Skeletal muscle satellite cell (primary cell): ENCODE results near the gene COPE.
A peak's percentile ranks its signal among the peaks of the same experiment; 100 is the strongest.

Experiments used
- H3K27me3 ChIP-seq: 2 replicates; pipeline ENCODE4 v1.7.0; 2013; ENCODE audit warnings: low read length; ENCODE audit not compliant: control insufficient read depth, insufficient read depth
- H3K36me3 ChIP-seq: 2 replicates; pipeline ENCODE4 v1.7.0; 2013; ENCODE audit warnings: mild to moderate bottlenecking, control low read depth, low read length; ENCODE audit not compliant: insufficient read depth
- H3K4me1 ChIP-seq: 2 replicates; pipeline ENCODE4 v1.7.0; 2013; ENCODE audit warnings: low read length; ENCODE audit not compliant: control insufficient read depth, insufficient read depth
- H3K4me2 ChIP-seq: 2 replicates; pipeline ENCODE4 v1.7.0; 2013; ENCODE audit warnings: mild to moderate bottlenecking, low read length
- H3K4me3 ChIP-seq: 2 replicates; pipeline ENCODE4 v1.7.0; 2013; ENCODE audit warnings: low read length
- H3K9ac ChIP-seq: 2 replicates; pipeline ENCODE4 v1.7.0; 2013; ENCODE audit warnings: mild to moderate bottlenecking, low read depth, low read length, moderate library complexity
- H3K9me3 ChIP-seq: replicated peaks from 2 replicates; pipeline ENCODE4 v1.7.0; 2013; ENCODE audit warnings: mild to moderate bottlenecking, control low read depth, low read length

The COPE gene

GRCh38 chr19:18939922-18940768 is 21.0 kb upstream of the COPE start:
- Histone ChIP-seq H3K4me3 (peak overlapping the region; percentile 97), H3K27me3 (no peaks in the 10 kb centered on the region), H3K9me3 (no peaks in the 10 kb centered on the region), H3K9ac (peak overlapping the region; percentile 93), H3K4me2 (peak overlapping the region; percentile 94), H3K36me3 (peaks cover 18% of the 10 kb centered on the region), H3K4me1 (peaks cover 12% of the 10 kb centered on the region)

- peaks cover 12% of the 10 kb centered on the region for H3K4me1 ChIP-seq
- peak overlapping the region; percentile 97 for H3K4me3 ChIP-seq
- no peaks in the 10 kb centered on the region for H3K9me3 ChIP-seq
- peak overlapping the region; percentile 94 for H3K4me2 ChIP-seq
- no peaks in the 10 kb centered on the region for H3K27me3 ChIP-seq
- peaks cover 25% of the 10 kb centered on the region for H3K36me3 ChIP-seq
- H3K9ac ChIP-seq, result peak overlapping the region; percentile 93
Measured at GRCh38 chr19:18939163-18939562, 20.0 kb upstream of the COPE start.

GRCh38 chr19:18933297-18933696 is 14.1 kb upstream of the COPE start:
- peaks cover 58% of the 10 kb centered on the region for H3K36me3 ChIP-seq
- H3K4me1 ChIP-seq, result no peaks in the 10 kb centered on the region
- H3K27me3 ChIP-seq, result no peaks in the 10 kb centered on the region
- no peaks in the 10 kb centered on the region for H3K9me3 ChIP-seq
- no peak overlapping the region for H3K9ac ChIP-seq
- no peak overlapping the region for H3K4me3 ChIP-seq
- H3K4me2 ChIP-seq, result no peak overlapping the region

- no peaks in the 10 kb centered on the region for H3K4me1 ChIP-seq
- H3K4me3 ChIP-seq, result no peak overlapping the region
- H3K9ac ChIP-seq, result no peak overlapping the region
- peaks cover 60% of the 10 kb centered on the region for H3K36me3 ChIP-seq
- H3K9me3 ChIP-seq, result no peaks in the 10 kb centered on the region
- H3K4me2 ChIP-seq, result no peak overlapping the region
- H3K27me3 ChIP-seq, result no peaks in the 10 kb centered on the region
Measured at GRCh38 chr19:18932216-18932841, 13.1 kb upstream of the COPE start.

GRCh38 chr19:18931316-18932162 is 12.4 kb upstream of the COPE start:
- peaks cover 63% of the 10 kb centered on the region for H3K36me3 ChIP-seq
- no peak overlapping the region for H3K4me2 ChIP-seq
- no peaks in the 10 kb centered on the region for H3K9me3 ChIP-seq
- no peak overlapping the region for H3K9ac ChIP-seq
- H3K4me3 ChIP-seq, result no peak overlapping the region
- H3K4me1 ChIP-seq, result no peaks in the 10 kb centered on the region
- no peaks in the 10 kb centered on the region for H3K27me3 ChIP-seq

- H3K4me2 ChIP-seq, result no peak overlapping the region
- no peaks in the 10 kb centered on the region for H3K27me3 ChIP-seq
- H3K4me1 ChIP-seq, result no peaks in the 10 kb centered on the region
- no peak overlapping the region for H3K9ac ChIP-seq
- no peak overlapping the region for H3K4me3 ChIP-seq
- H3K9me3 ChIP-seq, result no peaks in the 10 kb centered on the region
- peaks cover 67% of the 10 kb centered on the region for H3K36me3 ChIP-seq
Measured at GRCh38 chr19:18929311-18929710, 10.1 kb upstream of the COPE start.

- Histone ChIP-seq H3K4me3 (no peak overlapping the region), H3K4me1 (no peaks in the 10 kb centered on the region), H3K4me2 (no peak overlapping the region), H3K27me3 (no peaks in the 10 kb centered on the region), H3K9ac (no peak overlapping the region), H3K36me3 (peaks cover 66% of the 10 kb centered on the region), H3K9me3 (no peaks in the 10 kb centered on the region)
Measured at GRCh38 chr19:18928018-18928805, 9.0 kb upstream of the COPE start.

GRCh38 chr19:18924684-18925213 is 5.6 kb upstream of the COPE start:
- Histone ChIP-seq H3K4me2 (no peak overlapping the region), H3K27me3 (no peaks in the 10 kb centered on the region), H3K4me1 (peaks cover 6% of the 10 kb centered on the region), H3K36me3 (peaks cover 64% of the 10 kb centered on the region), H3K9ac (no peak overlapping the region), H3K4me3 (no peak overlapping the region), H3K9me3 (no peaks in the 10 kb centered on the region)

GRCh38 chr19:18922228-18922985 is 3.2 kb upstream of the COPE start:
- peaks cover 41% of the 10 kb centered on the region for H3K36me3 ChIP-seq

GRCh38 chr19:18921593-18921992 is 2.4 kb upstream of the COPE start:
- H3K9me3 ChIP-seq, result no peaks in the 10 kb centered on the region
- H3K4me2 ChIP-seq, result no peak overlapping the region
- H3K4me1 ChIP-seq, result peaks cover 16% of the 10 kb centered on the region

More at GRCh38 chr19:18922228-18922985, 3.2 kb upstream of the COPE start:
- Histone ChIP-seq H3K27me3 (no peaks in the 10 kb centered on the region), H3K4me2 (no peak overlapping the region), H3K9me3 (no peaks in the 10 kb centered on the region), H3K9ac (no peak overlapping the region), H3K4me1 (peaks cover 15% of the 10 kb centered on the region), H3K4me3 (no peak overlapping the region)

More at GRCh38 chr19:18921593-18921992, 2.4 kb upstream of the COPE start:
- Histone ChIP-seq H3K27me3 (no peaks in the 10 kb centered on the region), H3K9ac (no peak overlapping the region), H3K36me3 (peaks cover 38% of the 10 kb centered on the region), H3K4me3 (no peak overlapping the region)
